Measurements from ENCODE around the gene NEIL1.
"Not testable (repeated sequence)": the region's sequence is repeated elsewhere in the genome, so short reads cannot be mapped to it uniquely, and the experiment has no call there.

GRCh38 chr15:75298541-75299310 is 48.1 kb upstream of the NEIL1 start:
- TF ChIP-seq, protein P1, sequence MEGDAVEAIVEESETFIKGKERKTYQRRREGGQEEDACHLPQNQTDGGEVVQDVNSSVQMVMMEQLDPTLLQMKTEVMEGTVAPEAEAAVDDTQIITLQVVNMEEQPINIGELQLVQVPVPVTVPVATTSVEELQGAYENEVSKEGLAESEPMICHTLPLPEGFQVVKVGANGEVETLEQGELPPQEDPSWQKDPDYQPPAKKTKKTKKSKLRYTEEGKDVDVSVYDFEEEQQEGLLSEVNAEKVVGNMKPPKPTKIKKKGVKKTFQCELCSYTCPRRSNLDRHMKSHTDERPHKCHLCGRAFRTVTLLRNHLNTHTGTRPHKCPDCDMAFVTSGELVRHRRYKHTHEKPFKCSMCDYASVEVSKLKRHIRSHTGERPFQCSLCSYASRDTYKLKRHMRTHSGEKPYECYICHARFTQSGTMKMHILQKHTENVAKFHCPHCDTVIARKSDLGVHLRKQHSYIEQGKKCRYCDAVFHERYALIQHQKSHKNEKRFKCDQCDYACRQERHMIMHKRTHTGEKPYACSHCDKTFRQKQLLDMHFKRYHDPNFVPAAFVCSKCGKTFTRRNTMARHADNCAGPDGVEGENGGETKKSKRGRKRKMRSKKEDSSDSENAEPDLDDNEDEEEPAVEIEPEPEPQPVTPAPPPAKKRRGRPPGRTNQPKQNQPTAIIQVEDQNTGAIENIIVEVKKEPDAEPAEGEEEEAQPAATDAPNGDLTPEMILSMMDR (IDR thresholded peaks at IDR 0.05): not testable (repeated sequence)
- TF ChIP-seq, protein P2, sequence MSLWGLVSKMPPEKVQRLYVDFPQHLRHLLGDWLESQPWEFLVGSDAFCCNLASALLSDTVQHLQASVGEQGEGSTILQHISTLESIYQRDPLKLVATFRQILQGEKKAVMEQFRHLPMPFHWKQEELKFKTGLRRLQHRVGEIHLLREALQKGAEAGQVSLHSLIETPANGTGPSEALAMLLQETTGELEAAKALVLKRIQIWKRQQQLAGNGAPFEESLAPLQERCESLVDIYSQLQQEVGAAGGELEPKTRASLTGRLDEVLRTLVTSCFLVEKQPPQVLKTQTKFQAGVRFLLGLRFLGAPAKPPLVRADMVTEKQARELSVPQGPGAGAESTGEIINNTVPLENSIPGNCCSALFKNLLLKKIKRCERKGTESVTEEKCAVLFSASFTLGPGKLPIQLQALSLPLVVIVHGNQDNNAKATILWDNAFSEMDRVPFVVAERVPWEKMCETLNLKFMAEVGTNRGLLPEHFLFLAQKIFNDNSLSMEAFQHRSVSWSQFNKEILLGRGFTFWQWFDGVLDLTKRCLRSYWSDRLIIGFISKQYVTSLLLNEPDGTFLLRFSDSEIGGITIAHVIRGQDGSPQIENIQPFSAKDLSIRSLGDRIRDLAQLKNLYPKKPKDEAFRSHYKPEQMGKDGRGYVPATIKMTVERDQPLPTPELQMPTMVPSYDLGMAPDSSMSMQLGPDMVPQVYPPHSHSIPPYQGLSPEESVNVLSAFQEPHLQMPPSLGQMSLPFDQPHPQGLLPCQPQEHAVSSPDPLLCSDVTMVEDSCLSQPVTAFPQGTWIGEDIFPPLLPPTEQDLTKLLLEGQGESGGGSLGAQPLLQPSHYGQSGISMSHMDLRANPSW (CRISPR knock-in tag; conservative IDR thresholded peaks at IDR 0.05; ENCODE audit: low read depth): not testable (repeated sequence)
- TF ChIP-seq ZNF423 (CRISPR knock-in tag; IDR thresholded peaks at IDR 0.05); TEAD4 (CRISPR knock-in tag; IDR thresholded peaks at IDR 0.05); ZNF263 (CRISPR knock-in tag; IDR thresholded peaks at IDR 0.05; ENCODE audit: low read depth): not testable (repeated sequence)
